GM12865 (cell line): Measurements from ENCODE around the gene ANAPC5.

Source experiments
- DNase-seq: peaks from one replicate; pipeline ENCODE4 v3.0.0; 2010; ENCODE audit warnings: low read depth
- H3K4me3 ChIP-seq: 2 replicates; pipeline ENCODE4 v1.5.1; 2011; ENCODE audit warnings: mild to moderate bottlenecking, low read depth, low read length, control low read depth
- TF ChIP-seq, protein P1 (sequence below): IDR thresholded peaks from 2 replicates; pipeline ENCODE4 v1.5.1; 2011; ENCODE audit warnings: low read length, control low read depth, low read depth, inconsistent platforms; ENCODE audit not compliant: insufficient read depth; ENCODE audit errors: missing control alignments

Gene ANAPC5

GRCh38 chr12:121296618-121297434 is 55.4 kb downstream of the ANAPC5 start, which contains the start of gene CAMKK2:
Gene CAMKK2, minus strand, starts transcription at chr12:121296709. Its CDS starts 22,183 bp downstream, at chr12:121274526.
- TF ChIP-seq, protein P1, sequence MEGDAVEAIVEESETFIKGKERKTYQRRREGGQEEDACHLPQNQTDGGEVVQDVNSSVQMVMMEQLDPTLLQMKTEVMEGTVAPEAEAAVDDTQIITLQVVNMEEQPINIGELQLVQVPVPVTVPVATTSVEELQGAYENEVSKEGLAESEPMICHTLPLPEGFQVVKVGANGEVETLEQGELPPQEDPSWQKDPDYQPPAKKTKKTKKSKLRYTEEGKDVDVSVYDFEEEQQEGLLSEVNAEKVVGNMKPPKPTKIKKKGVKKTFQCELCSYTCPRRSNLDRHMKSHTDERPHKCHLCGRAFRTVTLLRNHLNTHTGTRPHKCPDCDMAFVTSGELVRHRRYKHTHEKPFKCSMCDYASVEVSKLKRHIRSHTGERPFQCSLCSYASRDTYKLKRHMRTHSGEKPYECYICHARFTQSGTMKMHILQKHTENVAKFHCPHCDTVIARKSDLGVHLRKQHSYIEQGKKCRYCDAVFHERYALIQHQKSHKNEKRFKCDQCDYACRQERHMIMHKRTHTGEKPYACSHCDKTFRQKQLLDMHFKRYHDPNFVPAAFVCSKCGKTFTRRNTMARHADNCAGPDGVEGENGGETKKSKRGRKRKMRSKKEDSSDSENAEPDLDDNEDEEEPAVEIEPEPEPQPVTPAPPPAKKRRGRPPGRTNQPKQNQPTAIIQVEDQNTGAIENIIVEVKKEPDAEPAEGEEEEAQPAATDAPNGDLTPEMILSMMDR = peak; percentile 17
- peak; percentile 92 for DNase-seq
- peak within 1 kb of the TSS; percentile 87 for H3K4me3 ChIP-seq

GRCh38 chr12:121295746-121296617 is 56.2 kb downstream of the ANAPC5 start:
- peak overlapping the region; percentile 87 for H3K4me3 ChIP-seq
- DNase-seq = peak; percentile 34
- TF ChIP-seq, protein P1 = no peak

DNA sequence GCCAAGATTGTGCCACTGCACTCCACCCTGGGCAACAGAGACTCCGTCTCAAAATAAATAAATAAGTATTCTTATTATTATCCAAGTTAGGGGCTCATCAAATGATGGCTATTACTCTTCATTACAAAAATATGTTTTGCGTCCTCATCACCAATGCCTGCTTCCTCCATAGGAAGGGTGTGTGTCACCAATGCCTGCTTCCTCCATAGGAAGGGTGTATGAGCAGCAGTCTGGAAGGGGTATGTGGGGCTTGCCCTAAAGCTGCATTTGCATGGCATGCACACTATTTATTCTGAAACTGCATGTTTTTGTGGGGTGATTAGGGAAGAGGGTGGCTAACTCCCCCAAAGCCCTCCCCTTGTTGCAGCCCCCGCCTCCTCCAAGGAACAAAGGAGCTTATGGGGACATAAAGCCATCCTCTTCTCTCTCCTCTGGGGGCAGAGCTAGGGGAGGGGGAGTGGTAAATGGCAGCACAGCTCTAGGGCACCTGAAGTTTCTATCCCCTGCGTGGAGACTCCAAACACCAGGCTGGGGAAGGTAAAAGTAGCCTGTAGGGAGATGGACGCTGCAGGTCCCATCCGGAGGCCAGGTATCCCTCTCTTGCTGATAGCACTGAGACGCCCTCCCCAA is 57.0 kb downstream of the ANAPC5 start:
- H3K4me3 ChIP-seq = peak overlapping the region; percentile 87
- peak; percentile 30 for DNase-seq
- TF ChIP-seq, protein P1 = no peak

GRCh38 chr12:121294151-121294889 is 57.9 kb downstream of the ANAPC5 start:
- no peak for DNase-seq
- no peak overlapping the region for H3K4me3 ChIP-seq
- TF ChIP-seq, protein P1 = no peak

- DNase-seq = no peak
- no peak overlapping the region for H3K4me3 ChIP-seq
- TF ChIP-seq, protein P1 = no peak
Measured at GRCh38 chr12:121293603-121294002, 58.6 kb downstream of the ANAPC5 start.

GRCh38 chr12:121290410-121290809 is 61.8 kb downstream of the ANAPC5 start:
- TF ChIP-seq, protein P1 = no peak
- no peak overlapping the region for H3K4me3 ChIP-seq
- DNase-seq = no peak
